Stomach (tissue), 4 donors: ENCODE data around the gene CABLES2.

Experiments used
- POLR2A ChIP-seq, 4 donors: fragments of 450-650 bp; IDR thresholded peaks; one replicate each; pipeline ENCODE4 v1.6.1; 2016; ENCODE audit warnings: antibody characterized with exemption in 4 of 4, control low read depth in 2 of 4, mild to moderate bottlenecking in 1 of 4, moderate library complexity in 1 of 4
- TF ChIP-seq, protein P1 (sequence below), 7 experiments: fragments of 450-650 bp in 4 of 7; fragments of 200-600 bp in 3 of 7; sonication (generic) in 3 of 7; IDR thresholded peaks; one replicate each; pipeline ENCODE4 v1.5.1; 2016 to 2019; ENCODE audit warnings: antibody characterized with exemption in 7 of 7, control low read depth in 2 of 7, mild to moderate bottlenecking in 1 of 7

DNA sequence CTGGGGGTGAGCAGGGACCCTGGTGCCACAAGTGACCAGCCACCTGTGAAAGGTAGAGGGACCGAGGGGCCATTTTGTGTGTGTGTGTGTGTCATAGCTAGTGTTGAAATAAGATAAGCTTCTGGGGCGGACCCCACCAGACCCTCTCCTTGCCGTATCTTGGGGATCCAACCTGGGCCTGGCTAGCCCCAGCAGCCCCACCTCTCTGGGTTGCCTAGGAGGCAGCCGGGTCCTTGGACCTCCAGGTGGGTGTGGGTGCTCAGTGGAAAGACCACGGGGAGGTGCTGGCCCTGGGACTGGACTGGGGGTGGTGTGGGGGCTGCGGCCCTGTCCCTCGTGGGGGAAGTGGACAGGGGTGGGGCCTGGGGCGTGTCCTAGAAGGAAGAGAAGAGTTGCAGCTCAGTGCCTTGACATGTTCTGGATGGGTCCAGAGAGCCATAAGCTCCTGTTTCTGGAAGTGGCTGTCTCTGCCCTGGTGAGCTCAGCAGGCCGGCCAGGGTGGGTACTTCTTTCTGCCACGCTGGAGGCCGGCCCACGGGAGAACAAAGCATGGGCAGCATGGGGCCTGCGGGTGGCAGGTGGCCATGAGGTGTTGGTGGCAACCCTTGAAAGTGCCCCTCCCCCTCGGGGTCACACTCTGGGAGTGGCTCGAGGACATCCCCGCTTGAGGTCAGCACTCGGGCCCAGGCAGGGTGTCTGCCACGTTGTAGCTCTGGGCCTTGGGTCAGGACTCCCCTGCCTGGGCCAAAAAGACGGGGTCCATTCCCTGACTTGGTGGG is 11.8 kb upstream of the CABLES2 start:
- TF ChIP-seq, protein P1, sequence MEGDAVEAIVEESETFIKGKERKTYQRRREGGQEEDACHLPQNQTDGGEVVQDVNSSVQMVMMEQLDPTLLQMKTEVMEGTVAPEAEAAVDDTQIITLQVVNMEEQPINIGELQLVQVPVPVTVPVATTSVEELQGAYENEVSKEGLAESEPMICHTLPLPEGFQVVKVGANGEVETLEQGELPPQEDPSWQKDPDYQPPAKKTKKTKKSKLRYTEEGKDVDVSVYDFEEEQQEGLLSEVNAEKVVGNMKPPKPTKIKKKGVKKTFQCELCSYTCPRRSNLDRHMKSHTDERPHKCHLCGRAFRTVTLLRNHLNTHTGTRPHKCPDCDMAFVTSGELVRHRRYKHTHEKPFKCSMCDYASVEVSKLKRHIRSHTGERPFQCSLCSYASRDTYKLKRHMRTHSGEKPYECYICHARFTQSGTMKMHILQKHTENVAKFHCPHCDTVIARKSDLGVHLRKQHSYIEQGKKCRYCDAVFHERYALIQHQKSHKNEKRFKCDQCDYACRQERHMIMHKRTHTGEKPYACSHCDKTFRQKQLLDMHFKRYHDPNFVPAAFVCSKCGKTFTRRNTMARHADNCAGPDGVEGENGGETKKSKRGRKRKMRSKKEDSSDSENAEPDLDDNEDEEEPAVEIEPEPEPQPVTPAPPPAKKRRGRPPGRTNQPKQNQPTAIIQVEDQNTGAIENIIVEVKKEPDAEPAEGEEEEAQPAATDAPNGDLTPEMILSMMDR (IDR thresholded peaks at IDR 0.05), result no peak
- no peak for TF ChIP-seq POLR2A (IDR thresholded peaks at IDR 0.05)
